GM18858 (cell line): ENCODE data around the gene KNTC1.
"Not testable (repeated sequence)": the region's sequence is repeated elsewhere in the genome, so short reads cannot be mapped to it uniquely, and the experiment has no call there.

Experiments
- ATAC-seq: cut with Tn5 transposase; IDR thresholded peaks from one replicate; pipeline ENCODE4 v1.9.1; 2021; ENCODE audit not compliant: unreplicated experiment

KNTC1 gene

GRCh38 chr12:122560138-122560537, 33.1 kb downstream of the KNTC1 start:
- ATAC-seq, result no peak

- ATAC-seq, result no peak
These were observed 36.3 kb downstream of the KNTC1 start for GRCh38 chr12:122563361-122563760.

GRCh38 chr12:122566816-122567215, 39.8 kb downstream of the KNTC1 start:
- ATAC-seq, result not testable (repeated sequence)

GRCh38 chr12:122569288-122569687, 42.2 kb downstream of the KNTC1 start:
- ATAC-seq, result no peak

- ATAC-seq, result not testable (repeated sequence)
These were observed 43.0 kb downstream of the KNTC1 start for GRCh38 chr12:122570006-122570405.

- no peak for ATAC-seq
These were observed 44.8 kb downstream of the KNTC1 start for GRCh38 chr12:122571821-122572220.

GRCh38 chr12:122583294-122583693, 56.2 kb downstream of the KNTC1 start:
- ATAC-seq, result not testable (repeated sequence)

GRCh38 chr12:122584177-122584863, 57.3 kb downstream of the KNTC1 start:
- ATAC-seq, result no peak

- ATAC-seq, result no peak
These were observed 63.9 kb downstream of the KNTC1 start for GRCh38 chr12:122590990-122591389.

- not testable (repeated sequence) for ATAC-seq
These were observed 64.9 kb downstream of the KNTC1 start for GRCh38 chr12:122591966-122592365.

GRCh38 chr12:122592543-122592942, 65.5 kb downstream of the KNTC1 start:
- not testable (repeated sequence) for ATAC-seq

GRCh38 chr12:122593910-122594309, 66.9 kb downstream of the KNTC1 start:
- no peak for ATAC-seq

- no peak for ATAC-seq
These were observed 69.8 kb downstream of the KNTC1 start for GRCh38 chr12:122596838-122597237.

- no peak for ATAC-seq
These were observed 75.4 kb downstream of the KNTC1 start for GRCh38 chr12:122602456-122602855.

GRCh38 chr12:122604993-122605392, 77.9 kb downstream of the KNTC1 start:
- ATAC-seq, result no peak

- no peak for ATAC-seq
These were observed 82.7 kb downstream of the KNTC1 start for GRCh38 chr12:122609732-122610131.

- no peak for ATAC-seq
These were observed 83.2 kb downstream of the KNTC1 start for GRCh38 chr12:122610207-122610606.

- ATAC-seq, result no peak
These were observed 83.9 kb downstream of the KNTC1 start for GRCh38 chr12:122610911-122611310.

- no peak for ATAC-seq
These were observed 87.8 kb downstream of the KNTC1 start for GRCh38 chr12:122614839-122615238.

- no peak for ATAC-seq
These were observed 88.7 kb downstream of the KNTC1 start for GRCh38 chr12:122615780-122616179.

GRCh38 chr12:122635471-122635870, 108.4 kb downstream of the KNTC1 start:
- no peak for ATAC-seq

- no peak for ATAC-seq
These were observed 116.3 kb downstream of the KNTC1 start for GRCh38 chr12:122643207-122643805.
